Loucy (cell line): ENCODE data around the gene C22orf23.

Experiments used
- H2AFZ ChIP-seq: fragments of 200-600 bp; sonication (generic); 2 replicates; pipeline ENCODE4 v1.6.0; 2016; ENCODE audit warnings: antibody characterized with exemption, mild to moderate bottlenecking, low read length, moderate library complexity
- H3F3A ChIP-seq: fragments of 200-600 bp; 2 replicates; pipeline ENCODE4 v1.6.0; 2016; ENCODE audit warnings: antibody characterized with exemption, low read depth, mild to moderate bottlenecking
- H3K27me3 ChIP-seq: fragments of 200-600 bp; sonication (generic); 2 replicates; pipeline ENCODE4 v1.6.1; 2014; ENCODE audit warnings: low read length, mild to moderate bottlenecking; ENCODE audit not compliant: insufficient read depth, poor library complexity, severe bottlenecking
- H3K36me3 ChIP-seq: fragments of 200-600 bp; sonication (generic); 2 replicates; pipeline ENCODE4 v1.6.1; 2016; ENCODE audit warnings: low read length; ENCODE audit not compliant: insufficient read depth
- H3K4me1 ChIP-seq: fragments of 200-600 bp; sonication (generic); 2 replicates; pipeline ENCODE4 v1.5.1; 2014; ENCODE audit warnings: low read length, mild to moderate bottlenecking; ENCODE audit not compliant: insufficient read depth, poor library complexity, severe bottlenecking
- H3K4me2 ChIP-seq: fragments of 200-600 bp; sonication (generic); 2 replicates; pipeline ENCODE4 v1.6.0; 2014; ENCODE audit warnings: antibody characterized with exemption, low read length, low read depth, mild to moderate bottlenecking; ENCODE audit not compliant: poor library complexity, severe bottlenecking
- H3K4me3 ChIP-seq: fragments of 200-600 bp; sonication (generic); 2 replicates; pipeline ENCODE4 v1.5.1; 2014; ENCODE audit warnings: low read length, mild to moderate bottlenecking, mixed read lengths; ENCODE audit not compliant: poor library complexity, severe bottlenecking
- H3K79me2 ChIP-seq: fragments of 200-600 bp; sonication (generic); 2 replicates; pipeline ENCODE4 v1.6.1; 2014; ENCODE audit warnings: low read length; ENCODE audit not compliant: insufficient read depth
- H3K9ac ChIP-seq: fragments of 200-600 bp; sonication (generic); 2 replicates; pipeline ENCODE4 v1.6.0; 2014; ENCODE audit warnings: mild to moderate bottlenecking, low read depth, low read length, moderate library complexity; ENCODE audit not compliant: poor library complexity, severe bottlenecking
- H3K9me2 ChIP-seq: fragments of 200-600 bp; sonication (generic); replicated peaks from 2 replicates; pipeline ENCODE4 v1.6.1; 2016; ENCODE audit warnings: low read depth, low read length, mixed read lengths
- H3K9me3 ChIP-seq: fragments of 200-600 bp; sonication (generic); 2 replicates; pipeline ENCODE4 v1.6.1; 2014; ENCODE audit warnings: mild to moderate bottlenecking, antibody characterized with exemption, low read length, low read depth; ENCODE audit not compliant: insufficient read depth
- H4K20me1 ChIP-seq: fragments of 200-600 bp; sonication (generic); 2 replicates; pipeline ENCODE4 v1.6.0; 2014; ENCODE audit warnings: antibody characterized with exemption, low read length, mild to moderate bottlenecking; ENCODE audit not compliant: insufficient read depth, poor library complexity, severe bottlenecking
- CTCF ChIP-seq: fragments of 200-600 bp; sonication (generic); conservative IDR thresholded peaks from 2 replicates; pipeline ENCODE4 v1.5.1; 2014; ENCODE audit warnings: mild to moderate bottlenecking, antibody characterized with exemption, low read length
- EZH2phosphoT487 ChIP-seq: fragments of 200-600 bp; IDR thresholded peaks from 2 replicates; pipeline ENCODE4 v1.6.1; 2018; ENCODE audit warnings: antibody characterized with exemption, mild to moderate bottlenecking, moderate library complexity, borderline replicate concordance

The C22orf23 gene

GRCh38 chr22:37920126-37920525, 33.3 kb downstream of the C22orf23 start:
- H3K36me3 ChIP-seq: peaks cover 13% of the 10 kb centered on the region; the same call in 1 of the 2 replicates
- no peak for TF ChIP-seq CTCF
- TF ChIP-seq EZH2phosphoT487: no peak
- no peak overlapping the region for H3K4me3 ChIP-seq

GRCh38 chr22:37918580-37919270, 34.7 kb downstream of the C22orf23 start:
- Histone ChIP-seq H3F3A (no peaks in the 10 kb centered on the region), H4K20me1 (no peaks in the 10 kb centered on the region), H3K9me3 (no peaks in the 10 kb centered on the region), H3K79me2 (no peaks in the 10 kb centered on the region), H3K9ac (no peak overlapping the region), H3K36me3 (peaks cover 13% of the 10 kb centered on the region; the same call in 1 of the 2 replicates), H3K4me1 (no peaks in the 10 kb centered on the region), H2AFZ (no peak overlapping the region), H3K4me2 (no peak overlapping the region), H3K4me3 (no peak overlapping the region), H3K9me2 (no peaks in the 10 kb centered on the region), H3K27me3 (no peaks in the 10 kb centered on the region)
- TF ChIP-seq CTCF (no peak), EZH2phosphoT487 (no peak)

More at GRCh38 chr22:37920126-37920525, 33.3 kb downstream of the C22orf23 start:
- no peaks in the 10 kb centered on the region for H3K9me3 ChIP-seq
- no peaks in the 10 kb centered on the region for H3K4me1 ChIP-seq
- H3K79me2 ChIP-seq: no peaks in the 10 kb centered on the region
- H4K20me1 ChIP-seq: no peaks in the 10 kb centered on the region
- H3F3A ChIP-seq: no peaks in the 10 kb centered on the region
- no peaks in the 10 kb centered on the region for H3K9me2 ChIP-seq
- H3K4me2 ChIP-seq: no peak overlapping the region
- no peaks in the 10 kb centered on the region for H3K27me3 ChIP-seq
- H2AFZ ChIP-seq: no peak overlapping the region
- H3K9ac ChIP-seq: no peak overlapping the region

GRCh38 chr22:37917874-37918548, 35.4 kb downstream of the C22orf23 start:
- Histone ChIP-seq H4K20me1 (no peaks in the 10 kb centered on the region), H3K9me3 (no peaks in the 10 kb centered on the region), H3K9me2 (no peaks in the 10 kb centered on the region), H3K4me3 (no peak overlapping the region), H3F3A (no peaks in the 10 kb centered on the region), H2AFZ (no peak overlapping the region), H3K9ac (no peak overlapping the region), H3K4me2 (no peak overlapping the region), H3K4me1 (no peaks in the 10 kb centered on the region), H3K79me2 (no peaks in the 10 kb centered on the region), H3K27me3 (no peaks in the 10 kb centered on the region), H3K36me3 (peaks cover 17% of the 10 kb centered on the region; the same call in 1 of the 2 replicates)
- TF ChIP-seq EZH2phosphoT487 (no peak), CTCF (no peak)
